MG63 (cell line): ENCODE measurements around the gene TGM2. TPM values are rescaled to one million over a fixed set of nuclear protein-coding genes. Genes with fewer than 3 reads are reported as not detected.

Experiments
- DNase-seq: peaks from one replicate; pipeline ENCODE4 v3.0.0-alpha.2; 2020
- H3K27me3 ChIP-seq: fragments of 250-450 bp; sonication (Bioruptor Pico); 2 replicates; pipeline ENCODE4 v1.5.1; 2020; ENCODE audit warnings: mild to moderate bottlenecking, moderate library complexity
- H3K36me3 ChIP-seq: fragments of 250-450 bp; sonication (Bioruptor Pico); 2 replicates; pipeline ENCODE4 v1.5.1; 2020; ENCODE audit warnings: mild to moderate bottlenecking, moderate library complexity
- H3K4me3 ChIP-seq: fragments of 250-450 bp; sonication (Bioruptor Pico); 2 replicates; pipeline ENCODE4 v1.5.1; 2020; ENCODE audit warnings: mild to moderate bottlenecking, moderate library complexity
- H3K9me3 ChIP-seq: fragments of 250-450 bp; sonication (Bioruptor Pico); 2 replicates; pipeline ENCODE4 v1.5.1; 2020; ENCODE audit warnings: mild to moderate bottlenecking, moderate library complexity
- total RNA-seq: library from RNA; depleted of rRNA; stranded (reverse); fragments of >200 nt; shearing (Covaris generic); gene quantifications from 2 replicates; pipeline ENCODE4 v1.2.3, GENCODE V29; 2014; ENCODE audit warnings: low replicate concordance

Gene TGM2
- total RNA-seq, 1 experiment from 2014 or later, result 111 TPM

GRCh38 chr20:38202982-38203293 is 37.9 kb upstream of the TGM2 start:
- H3K27me3 ChIP-seq, result no peaks in the 10 kb centered on the region
- H3K4me3 ChIP-seq, result no peak overlapping the region
- DNase-seq, result no peak
- H3K9me3 ChIP-seq, result peaks cover 8% of the 10 kb centered on the region
- no peaks in the 10 kb centered on the region for H3K36me3 ChIP-seq

- DNase-seq, result no peak
- H3K9me3 ChIP-seq, result peaks cover 5% of the 10 kb centered on the region; the same call in 1 of the 2 replicates
- no peaks in the 10 kb centered on the region for H3K27me3 ChIP-seq
- H3K4me3 ChIP-seq, result no peak overlapping the region
- H3K36me3 ChIP-seq, result no peaks in the 10 kb centered on the region
These were observed 37.3 kb upstream of the TGM2 start for GRCh38 chr20:38202153-38202981.

- no peaks in the 10 kb centered on the region for H3K36me3 ChIP-seq
- H3K27me3 ChIP-seq, result no peaks in the 10 kb centered on the region
- DNase-seq, result peak; percentile 85
- H3K9me3 ChIP-seq, result peaks cover 2% of the 10 kb centered on the region; the same call in 1 of the 2 replicates
- no peak overlapping the region for H3K4me3 ChIP-seq
These were observed 36.3 kb upstream of the TGM2 start for GRCh38 chr20:38201356-38201755.

GRCh38 chr20:38200646-38201045 is 35.6 kb upstream of the TGM2 start:
- no peak overlapping the region for H3K4me3 ChIP-seq
- no peak for DNase-seq
- no peaks in the 10 kb centered on the region for H3K9me3 ChIP-seq
- H3K36me3 ChIP-seq, result no peaks in the 10 kb centered on the region
- no peaks in the 10 kb centered on the region for H3K27me3 ChIP-seq

GRCh38 chr20:38199501-38200390 is 34.7 kb upstream of the TGM2 start:
- no peaks in the 10 kb centered on the region for H3K36me3 ChIP-seq
- no peaks in the 10 kb centered on the region for H3K9me3 ChIP-seq
- no peaks in the 10 kb centered on the region for H3K27me3 ChIP-seq
- DNase-seq, result no peak
- H3K4me3 ChIP-seq, result no peak overlapping the region

GRCh38 chr20:38198238-38198861 is 33.3 kb upstream of the TGM2 start:
- Histone ChIP-seq H3K36me3 (no peaks in the 10 kb centered on the region), H3K27me3 (no peaks in the 10 kb centered on the region), H3K4me3 (no peak overlapping the region), H3K9me3 (no peaks in the 10 kb centered on the region)
- DNase-seq, result no peak

- no peak for DNase-seq
These were observed 32.5 kb upstream of the TGM2 start for GRCh38 chr20:38197619-38198018.

GRCh38 chr20:38197217-38197616 is 32.1 kb upstream of the TGM2 start:
- no peaks in the 10 kb centered on the region for H3K27me3 ChIP-seq
- no peak for DNase-seq
- no peaks in the 10 kb centered on the region for H3K9me3 ChIP-seq
- H3K4me3 ChIP-seq, result no peak overlapping the region
- H3K36me3 ChIP-seq, result no peaks in the 10 kb centered on the region

More at GRCh38 chr20:38197619-38198018, 32.5 kb upstream of the TGM2 start:
- Histone ChIP-seq H3K36me3 (no peaks in the 10 kb centered on the region), H3K27me3 (no peaks in the 10 kb centered on the region), H3K4me3 (no peak overlapping the region), H3K9me3 (no peaks in the 10 kb centered on the region)

- Histone ChIP-seq H3K27me3 (no peaks in the 10 kb centered on the region), H3K4me3 (no peak overlapping the region), H3K36me3 (no peaks in the 10 kb centered on the region), H3K9me3 (no peaks in the 10 kb centered on the region)
- DNase-seq, result no peak
These were observed 31.5 kb upstream of the TGM2 start for GRCh38 chr20:38196592-38196991.

- no peak for DNase-seq
- H3K27me3 ChIP-seq, result no peaks in the 10 kb centered on the region
- no peaks in the 10 kb centered on the region for H3K9me3 ChIP-seq
- no peak overlapping the region for H3K4me3 ChIP-seq
- no peaks in the 10 kb centered on the region for H3K36me3 ChIP-seq
These were observed 31.0 kb upstream of the TGM2 start for GRCh38 chr20:38196076-38196475.

- H3K27me3 ChIP-seq, result no peaks in the 10 kb centered on the region
- no peaks in the 10 kb centered on the region for H3K9me3 ChIP-seq
- no peaks in the 10 kb centered on the region for H3K36me3 ChIP-seq
- H3K4me3 ChIP-seq, result no peak overlapping the region
- DNase-seq, result no peak
These were observed 30.5 kb upstream of the TGM2 start for GRCh38 chr20:38195521-38195920.

GRCh38 chr20:38194971-38195504 is 30.0 kb upstream of the TGM2 start:
- no peak for DNase-seq
- Histone ChIP-seq H3K36me3 (no peaks in the 10 kb centered on the region), H3K27me3 (no peaks in the 10 kb centered on the region), H3K9me3 (no peaks in the 10 kb centered on the region), H3K4me3 (no peak overlapping the region)

GRCh38 chr20:38193586-38194105 is 28.6 kb upstream of the TGM2 start:
- Histone ChIP-seq H3K36me3 (no peaks in the 10 kb centered on the region), H3K4me3 (no peak overlapping the region), H3K9me3 (no peaks in the 10 kb centered on the region), H3K27me3 (no peaks in the 10 kb centered on the region)
- no peak for DNase-seq

- H3K4me3 ChIP-seq, result no peak overlapping the region
- no peak for DNase-seq
- H3K36me3 ChIP-seq, result no peaks in the 10 kb centered on the region
- no peaks in the 10 kb centered on the region for H3K9me3 ChIP-seq
- no peaks in the 10 kb centered on the region for H3K27me3 ChIP-seq
These were observed 27.3 kb upstream of the TGM2 start for GRCh38 chr20:38192323-38192885.

GRCh38 chr20:38191654-38192053 is 26.6 kb upstream of the TGM2 start:
- Histone ChIP-seq H3K4me3 (no peak overlapping the region), H3K36me3 (no peaks in the 10 kb centered on the region), H3K27me3 (no peaks in the 10 kb centered on the region), H3K9me3 (no peaks in the 10 kb centered on the region)
- no peak for DNase-seq

GRCh38 chr20:38190936-38191371 is 25.9 kb upstream of the TGM2 start:
- Histone ChIP-seq H3K4me3 (no peak overlapping the region), H3K27me3 (no peaks in the 10 kb centered on the region), H3K9me3 (no peaks in the 10 kb centered on the region), H3K36me3 (no peaks in the 10 kb centered on the region)
- no peak for DNase-seq
